Left hindlimb (tissue), 1 donor: ENCODE results near the gene HECTD4.
"Not testable (repeated sequence)": the region's sequence is repeated elsewhere in the genome, so short reads cannot be mapped to it uniquely, and the experiment has no call there.

ENCODE experiments used
- DNase-seq: peaks from one replicate; pipeline ENCODE4 v3.0.0-alpha.2; 2018

HECTD4 gene

DNA sequence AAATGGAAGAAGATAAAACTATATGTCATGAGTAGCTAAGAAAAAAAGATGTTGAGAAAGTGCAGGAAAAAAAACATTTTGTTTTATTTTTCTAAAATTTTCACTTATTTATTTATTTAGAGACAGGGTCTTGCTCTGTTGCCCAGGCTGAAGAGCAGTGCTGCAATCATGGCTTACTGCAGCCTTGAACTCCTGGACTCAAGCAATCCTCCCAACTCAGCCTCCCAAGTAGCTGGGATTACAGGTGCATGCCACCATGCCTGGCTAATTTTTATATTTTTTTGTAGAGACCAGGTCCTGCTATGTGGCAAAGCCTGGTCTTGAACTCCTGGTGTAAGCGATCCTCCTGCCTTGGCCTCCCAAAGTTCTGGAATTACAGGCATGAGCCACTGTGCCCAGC is 137.3 kb downstream of the HECTD4 start:
- DNase-seq = not testable (repeated sequence)

- DNase-seq = no peak
These were observed 138.7 kb downstream of the HECTD4 start for GRCh38 chr12:112243255-112244110.

GRCh38 chr12:112241176-112241575 is 141.1 kb downstream of the HECTD4 start:
- DNase-seq = no peak

GRCh38 chr12:112239881-112240280 is 142.3 kb downstream of the HECTD4 start:
- DNase-seq = no peak

DNA sequence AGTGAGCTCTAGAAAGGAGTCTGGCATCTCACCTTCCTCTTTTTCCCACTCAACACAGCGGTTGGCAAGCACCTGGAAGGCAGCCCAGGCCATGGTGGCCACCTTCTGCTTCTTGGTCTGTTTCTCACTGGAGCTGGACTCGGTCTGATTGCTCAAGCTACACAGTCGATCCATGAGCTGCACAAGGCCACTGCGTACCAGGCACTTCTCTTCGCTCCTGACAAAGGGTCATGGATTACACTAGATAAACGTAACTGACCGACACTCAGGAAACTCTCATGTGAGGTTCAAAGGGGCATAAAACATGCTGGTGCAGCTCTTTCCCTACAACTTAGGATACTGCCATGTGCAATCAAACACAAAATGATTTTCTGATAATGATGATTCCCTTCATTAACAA is 143.2 kb downstream of the HECTD4 start:
- no peak for DNase-seq

GRCh38 chr12:112238441-112238840 is 143.8 kb downstream of the HECTD4 start:
- no peak for DNase-seq

DNA sequence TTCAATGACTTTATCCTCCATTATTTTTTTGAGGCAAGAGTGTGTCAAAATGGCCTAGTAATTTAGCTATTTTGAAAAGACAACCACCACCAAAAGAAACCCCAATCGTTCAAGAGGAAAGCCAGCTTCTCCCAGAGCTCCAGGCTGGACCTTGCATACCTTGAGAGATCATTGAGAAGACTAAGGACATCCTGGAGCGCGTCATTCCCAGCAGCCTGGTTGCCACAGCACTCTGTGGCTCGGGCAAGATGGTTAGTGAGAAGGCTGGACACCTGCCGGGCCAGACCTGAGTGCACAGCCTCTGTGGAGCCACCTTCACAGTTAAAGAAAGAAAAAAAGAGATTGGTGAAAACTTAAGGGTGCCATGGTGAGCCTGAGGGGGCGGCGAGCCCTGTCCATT is 145.4 kb downstream of the HECTD4 start:
- DNase-seq = no peak

GRCh38 chr12:112236386-112236785 is 145.8 kb downstream of the HECTD4 start:
- DNase-seq = no peak

DNA sequence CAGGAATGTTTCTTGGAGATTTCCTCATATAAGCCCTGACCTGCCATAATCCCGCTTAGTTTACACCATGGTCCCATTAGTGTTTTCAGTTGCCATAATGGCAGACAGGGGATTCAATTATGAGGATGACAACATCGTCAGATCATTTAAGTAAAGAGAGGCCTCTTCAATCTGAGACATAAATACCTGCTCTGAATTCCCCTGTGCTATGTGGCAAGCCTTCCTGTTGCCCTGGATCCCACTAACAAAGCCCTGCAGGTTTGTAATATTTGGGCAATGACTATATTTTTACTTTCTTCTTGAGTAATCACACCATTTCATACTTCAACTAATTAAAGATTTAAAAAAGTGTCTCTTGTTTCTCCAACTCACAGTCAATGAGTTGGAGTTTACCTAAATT is 147.9 kb downstream of the HECTD4 start:
- DNase-seq = no peak

DNA sequence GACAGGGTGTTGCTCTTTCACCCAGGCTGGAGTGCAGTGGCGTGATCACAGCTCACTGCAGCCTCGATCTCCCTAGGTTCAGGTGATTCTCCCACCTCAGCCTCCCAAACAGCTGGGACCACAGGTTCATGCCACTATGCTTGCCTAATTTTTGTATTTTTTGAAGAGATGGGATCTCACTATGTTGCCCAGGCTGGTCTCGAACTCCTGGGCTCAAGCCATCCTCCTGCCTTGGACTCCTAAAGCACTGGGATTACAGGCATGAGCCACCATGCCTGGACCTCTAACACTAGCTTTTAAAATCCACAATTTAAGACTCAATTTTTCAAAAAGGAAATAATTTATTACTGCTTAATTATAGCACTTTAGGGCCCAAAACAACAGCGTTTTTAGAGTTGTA is 149.0 kb downstream of the HECTD4 start:
- DNase-seq = no peak

DNA sequence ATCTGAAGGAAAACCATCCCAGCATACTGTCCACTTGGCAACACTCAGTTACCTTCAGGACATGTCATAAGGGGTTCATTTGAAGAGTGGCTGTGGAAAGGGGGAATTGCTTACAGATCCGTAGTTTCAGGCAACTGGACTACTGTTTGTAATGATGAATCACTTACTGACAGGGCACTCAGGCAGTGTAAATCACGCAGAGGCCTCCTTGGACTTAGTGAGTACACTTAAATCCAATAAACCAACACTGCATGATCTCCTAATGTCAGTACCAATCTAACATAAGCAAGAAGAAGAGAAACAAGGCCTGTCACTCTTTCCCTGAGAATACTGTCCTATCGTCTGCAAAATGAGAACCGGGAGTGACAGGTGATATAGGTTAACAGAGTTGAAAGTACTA is 152.1 kb downstream of the HECTD4 start:
- DNase-seq = no peak

DNA sequence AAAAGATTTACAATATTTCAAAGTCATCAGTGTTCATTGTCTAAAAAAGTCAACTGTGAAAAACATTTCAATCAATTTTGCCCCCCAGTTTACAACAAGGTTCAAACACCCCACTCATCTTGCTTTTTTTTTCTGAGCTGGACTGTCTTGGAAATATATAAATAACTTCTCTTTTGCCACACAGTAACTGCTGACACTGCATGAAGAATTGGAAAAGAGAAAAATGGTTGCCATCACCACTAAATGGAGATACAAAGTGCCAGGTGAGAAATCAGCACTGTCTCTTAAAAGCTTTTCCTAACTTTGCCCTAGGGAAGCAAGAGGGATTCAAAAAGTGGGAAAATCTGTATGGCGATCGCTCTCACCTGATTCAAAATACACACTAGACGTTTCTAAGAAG is 155.5 kb downstream of the HECTD4 start:
- DNase-seq = no peak

- not testable (repeated sequence) for DNase-seq
These were observed 161.6 kb downstream of the HECTD4 start for GRCh38 chr12:112220628-112221027.

DNA sequence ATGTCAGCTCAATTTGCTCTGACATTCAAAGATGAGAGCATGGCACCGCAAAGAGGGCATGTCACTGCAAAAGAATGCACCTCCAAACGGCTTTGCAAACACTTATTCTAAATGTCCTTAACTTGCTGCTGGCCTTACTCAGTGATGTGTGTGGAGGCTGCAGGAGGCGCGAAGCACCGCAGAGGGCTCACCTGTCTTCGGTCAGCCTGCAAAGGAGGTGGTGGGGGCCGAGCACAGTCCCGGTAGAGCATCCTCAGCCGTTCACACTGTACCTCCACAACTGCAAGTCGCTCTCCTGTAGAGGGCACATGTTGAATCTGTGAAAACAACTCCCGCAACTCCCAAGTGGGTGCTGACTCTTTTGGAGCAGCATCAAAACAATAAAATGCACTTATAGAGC is 163.0 kb downstream of the HECTD4 start:
- DNase-seq = no peak

- no peak for DNase-seq
These were observed 164.1 kb downstream of the HECTD4 start for GRCh38 chr12:112218150-112218549.

- no peak for DNase-seq
These were observed 164.6 kb downstream of the HECTD4 start for GRCh38 chr12:112217647-112218046.

DNA sequence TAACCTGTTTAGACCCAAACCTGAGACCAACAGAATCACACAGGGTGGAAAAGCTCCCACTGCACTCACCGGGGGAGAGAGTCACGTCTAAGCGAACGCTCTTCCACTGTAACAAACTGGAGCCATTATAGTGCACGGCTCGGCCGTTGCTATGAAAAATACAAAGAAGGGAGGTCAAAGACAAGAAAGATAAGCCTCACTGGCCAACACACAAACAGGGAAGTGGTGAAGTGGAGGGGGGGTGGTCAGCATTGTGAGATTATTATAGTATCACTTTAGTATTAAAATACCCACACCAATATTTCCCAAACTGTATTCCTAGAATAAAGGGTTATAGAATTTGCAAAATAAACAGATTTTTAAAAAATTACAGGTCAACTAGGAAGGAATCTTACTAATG is 166.0 kb downstream of the HECTD4 start:
- no peak for DNase-seq

DNA sequence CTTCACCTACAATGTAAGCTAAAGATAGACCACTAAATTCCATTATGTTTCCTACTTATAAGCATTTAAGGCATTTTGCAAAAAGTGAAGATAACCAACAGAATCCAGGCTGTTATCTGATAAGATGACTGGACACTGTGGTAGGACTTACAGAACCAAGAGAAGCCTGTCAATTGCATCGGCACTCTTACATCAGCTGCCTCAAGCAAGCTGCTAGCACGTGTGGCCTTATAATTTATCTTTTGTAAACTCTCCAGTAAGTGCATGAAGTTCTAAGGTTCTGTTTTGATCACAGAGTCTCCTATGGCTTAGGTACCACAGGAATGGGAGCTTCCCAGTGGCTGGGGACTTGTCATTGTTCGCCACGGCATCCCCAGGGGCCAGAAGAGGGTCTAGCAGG is 168.2 kb downstream of the HECTD4 start:
- no peak for DNase-seq

GRCh38 chr12:112208301-112208910 is 173.8 kb downstream of the HECTD4 start:
- DNase-seq = no peak

DNA sequence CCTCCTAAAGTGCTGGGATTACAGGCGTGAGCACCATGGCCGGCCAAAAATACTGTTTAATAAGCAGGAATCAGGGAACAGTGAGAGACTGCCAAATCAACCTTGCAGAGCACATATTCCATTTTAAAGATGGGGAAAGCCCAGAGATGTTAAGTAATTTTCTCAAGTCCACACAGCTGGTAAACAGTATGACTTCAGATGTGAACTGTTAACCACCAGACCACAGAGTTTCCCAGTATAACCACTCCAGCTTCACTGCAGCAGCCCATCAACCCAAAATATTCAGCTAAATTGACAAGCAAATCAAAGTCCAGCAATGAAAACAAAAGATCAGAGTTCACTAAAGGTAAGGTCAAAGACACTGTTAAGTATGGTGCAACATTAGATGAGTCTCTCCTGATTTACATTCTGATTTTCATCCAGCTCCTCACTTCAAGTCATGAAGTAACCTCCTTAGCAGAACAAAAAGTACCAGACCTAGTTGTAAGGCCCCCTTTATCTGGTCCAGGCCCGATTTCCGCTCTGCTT is 174.8 kb downstream of the HECTD4 start:
- no peak for DNase-seq

GRCh38 chr12:112206944-112207343 is 175.3 kb downstream of the HECTD4 start:
- no peak for DNase-seq

- DNase-seq = no peak
These were observed 183.1 kb downstream of the HECTD4 start for GRCh38 chr12:112199136-112199535.

DNA sequence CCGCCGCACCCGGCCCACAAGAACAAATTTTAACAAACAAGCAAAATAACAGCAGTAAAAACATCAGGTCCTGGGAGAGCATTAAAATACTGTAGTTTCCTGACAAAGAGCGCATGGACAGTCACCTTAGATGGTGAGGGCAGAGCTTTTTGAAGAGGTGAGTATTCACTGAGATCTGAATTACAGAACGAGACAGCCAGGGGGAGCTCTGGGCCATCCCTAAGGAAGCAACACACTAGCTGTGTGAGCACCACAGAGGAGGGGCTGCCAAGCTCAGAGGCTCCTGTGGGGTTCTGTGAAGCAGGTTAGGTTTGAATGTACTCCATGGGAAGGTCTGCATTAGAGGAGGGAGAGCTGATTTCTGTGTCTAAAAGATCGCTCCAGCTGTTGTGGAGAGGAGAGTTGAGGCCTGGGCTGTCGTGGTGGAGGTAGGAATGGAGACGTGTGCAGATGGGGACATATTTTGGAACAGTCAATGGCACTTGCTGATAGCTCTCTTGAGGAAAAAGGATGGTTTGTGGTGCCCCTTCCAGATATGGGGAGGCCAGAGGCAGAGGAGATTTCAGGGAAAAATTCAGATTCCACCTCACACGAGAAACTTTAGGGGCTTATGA is 184.0 kb downstream of the HECTD4 start:
- DNase-seq = no peak
